H1 (cell line): ENCODE data around the gene ZNF334. TPM values are rescaled to one million over a fixed set of nuclear protein-coding genes. Genes with fewer than 3 reads are reported as not detected.

Experiments
- BACH1 ChIP-seq: IDR thresholded peaks from 2 replicates; pipeline ENCODE4 v1.6.1; 2012; ENCODE audit warnings: low read length, improper control_type of control experiment
- CHD2 ChIP-seq: IDR thresholded peaks from 2 replicates; pipeline ENCODE4 v1.6.1; 2012; ENCODE audit warnings: low read length, improper control_type of control experiment
- FOSL1 ChIP-seq: IDR thresholded peaks from 2 replicates; pipeline ENCODE4 v1.6.1; 2011; ENCODE audit warnings: mild to moderate bottlenecking, low read depth, low read length, moderate library complexity; ENCODE audit not compliant: insufficient read depth
- POLR2AphosphoS5 ChIP-seq: IDR thresholded peaks from 2 replicates; pipeline ENCODE4 v1.6.1; 2011; ENCODE audit warnings: low read depth, low read length
- RFX5 ChIP-seq: IDR thresholded peaks from 2 replicates; pipeline ENCODE4 v1.6.1; 2011; ENCODE audit warnings: low read depth, low read length, improper control_type of control experiment, borderline replicate concordance
- RNF2 ChIP-seq: fragments of 200-900, 300-1000 bp; sonication (generic); IDR thresholded peaks from 2 replicates; pipeline ENCODE4 v1.7.1; 2016; ENCODE audit warnings: borderline replicate concordance, low read depth, mild to moderate bottlenecking, antibody characterized with exemption, low read length; ENCODE audit not compliant: poor library complexity, severe bottlenecking; ENCODE audit errors: missing control alignments
- SAP30 ChIP-seq: fragments of 300-600 bp; sonication (generic); IDR thresholded peaks from 2 replicates; pipeline ENCODE4 v1.7.1; 2012; ENCODE audit warnings: low read length, moderate library complexity, mild to moderate bottlenecking, inconsistent platforms; ENCODE audit not compliant: insufficient read depth, insufficient replicate concordance
- polyA plus RNA-seq, 7 experiments: library from polyadenylated mRNA; depleted of rRNA in 3 of 7; stranded (reverse) in 5 of 7; unstranded in 2 of 7; fragments of >200 nt in 5 of 7; fragments of 200-250 nt in 2 of 7; gene quantifications; 1 replicate in 5 of 7; 2 replicates in 1 of 7; 4 replicates in 1 of 7; pipeline versions ENCODE4 v1.2.1 to v1.2.3, GENCODE V29; 2011 to 2013; ENCODE audit warnings: missing spikeins in 2 of 7, mixed read lengths in 2 of 7
- total RNA-seq: library from RNA; stranded (reverse); fragmentation: NEBNext Ultra II Directional; extraction: Animal tissue kit (Norgen Biotek cat#: 25700); gene quantifications from 2 replicates; pipeline ENCODE4 v1.2.1, GENCODE V29; 2021

Gene ZNF334
- total and polyA plus RNA-seq, 2 of the 8 experiments (the other 6 are each of a cell fraction or from before 2014, with no cell fraction given), result 8.8 to 17.8 TPM

DNA sequence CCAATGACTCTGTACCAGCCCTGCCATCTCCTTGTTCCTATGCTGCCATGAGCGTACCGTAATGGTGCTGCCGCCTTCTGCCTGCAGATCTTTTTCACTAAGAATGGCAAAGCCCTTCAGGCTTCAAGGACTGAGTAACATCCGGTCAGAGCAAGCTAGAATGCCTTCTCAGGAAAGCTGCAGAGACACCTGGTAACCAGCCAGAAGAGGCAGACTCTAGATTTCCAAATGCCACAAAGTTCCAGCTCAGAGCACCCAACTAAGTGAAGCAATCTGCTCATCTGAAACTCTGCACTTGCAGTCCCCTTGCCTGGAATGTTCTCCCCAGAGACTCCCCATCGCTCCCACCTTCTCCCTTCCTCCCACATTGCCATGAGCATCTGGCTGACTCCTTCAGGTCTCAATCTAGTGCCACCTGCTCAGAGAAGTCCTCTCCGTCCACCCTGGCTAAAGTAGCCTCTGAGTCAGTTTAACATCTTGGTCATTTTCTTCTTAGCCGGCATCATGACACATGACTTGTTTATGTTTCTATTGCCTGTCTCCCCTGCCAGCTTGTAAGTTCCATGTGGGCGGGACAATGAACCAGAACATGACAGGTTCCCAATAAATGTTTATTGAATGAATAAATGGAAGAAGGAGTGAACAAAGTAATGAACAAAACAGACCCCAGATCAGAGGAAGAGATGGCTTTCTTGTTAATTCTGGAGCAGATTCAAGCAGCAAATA, 44.0 kb upstream of the ZNF334 start (continued):
- TF ChIP-seq POLR2AphosphoS5 (no peak), SAP30 (no peak), BACH1 (no peak), RNF2 (no peak), CHD2 (no peak), RFX5 (no peak), FOSL1 (no peak)
